H1 (cell line): ENCODE results near the gene TADA1. TPM values are rescaled to one million over a fixed set of nuclear protein-coding genes. Genes with fewer than 3 reads are reported as not detected.

ENCODE experiments used
- NRF1 ChIP-seq: IDR thresholded peaks from 2 replicates; pipeline ENCODE4 v1.6.1; 2011; ENCODE audit warnings: mild to moderate bottlenecking, low read depth, low read length, improper control_type of control experiment
- SIX5 ChIP-seq: IDR thresholded peaks from 2 replicates; pipeline ENCODE4 v1.6.1; 2011; ENCODE audit warnings: mild to moderate bottlenecking, low read depth, low read length
- SUZ12 ChIP-seq: fragments of 200-600 bp; sonication (generic); IDR thresholded peaks from 2 replicates; pipeline ENCODE4 v1.6.1; 2012; ENCODE audit warnings: mild to moderate bottlenecking, inconsistent platforms, low read length, moderate library complexity, mixed read lengths
- polyA plus RNA-seq, 7 experiments: library from polyadenylated mRNA; depleted of rRNA in 3 of 7; stranded (reverse) in 5 of 7; unstranded in 2 of 7; fragments of >200 nt in 5 of 7; fragments of 200-250 nt in 2 of 7; gene quantifications; 1 replicate in 5 of 7; 2 replicates in 1 of 7; 4 replicates in 1 of 7; pipeline versions ENCODE4 v1.2.1 to v1.2.3, GENCODE V29; 2011 to 2013; ENCODE audit warnings: missing spikeins in 2 of 7, mixed read lengths in 2 of 7
- total RNA-seq: library from RNA; stranded (reverse); fragmentation: NEBNext Ultra II Directional; extraction: Animal tissue kit (Norgen Biotek cat#: 25700); gene quantifications from 2 replicates; pipeline ENCODE4 v1.2.1, GENCODE V29; 2021

TADA1 gene
- total and polyA plus RNA-seq, 2 of the 8 experiments (the other 6 are each of a cell fraction or from before 2014, with no cell fraction given) = 21.1 to 23.6 TPM

DNA sequence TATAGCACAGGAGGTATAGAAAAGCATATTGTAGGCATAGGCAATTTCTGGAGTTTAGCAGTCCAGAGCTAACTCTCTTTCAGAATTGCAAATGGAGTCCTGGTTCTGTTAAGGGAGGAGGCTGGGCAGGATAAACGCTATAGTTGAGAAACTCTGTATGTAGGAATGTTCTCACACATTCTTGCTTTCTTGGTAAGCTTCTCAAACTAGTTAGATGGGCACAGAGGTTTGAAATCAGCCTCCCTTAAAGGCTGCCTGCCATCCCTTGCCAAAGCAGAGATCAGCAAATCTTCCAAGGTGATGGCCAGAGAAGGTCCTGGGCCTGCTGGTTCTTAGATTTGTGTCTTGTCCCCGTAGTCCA, 42.9 kb upstream of the TADA1 start (continued):
- no peak for TF ChIP-seq SUZ12
- TF ChIP-seq SIX5 = no peak
- no peak for TF ChIP-seq NRF1
- TF ChIP-seq, all 59 proteins: peak for 0
